ENCODE results near the gene NDUFA13.

- TF ChIP-seq CTCF (IDR thresholded peaks at IDR 0.05) (no peak), POLR2A (IDR thresholded peaks at IDR 0.05) (no peak)
These were observed 14.9 kb upstream of the NDUFA13 start for GRCh38 chr19:19500975-19501644.
